ENCODE results near the gene RILP.

DNA sequence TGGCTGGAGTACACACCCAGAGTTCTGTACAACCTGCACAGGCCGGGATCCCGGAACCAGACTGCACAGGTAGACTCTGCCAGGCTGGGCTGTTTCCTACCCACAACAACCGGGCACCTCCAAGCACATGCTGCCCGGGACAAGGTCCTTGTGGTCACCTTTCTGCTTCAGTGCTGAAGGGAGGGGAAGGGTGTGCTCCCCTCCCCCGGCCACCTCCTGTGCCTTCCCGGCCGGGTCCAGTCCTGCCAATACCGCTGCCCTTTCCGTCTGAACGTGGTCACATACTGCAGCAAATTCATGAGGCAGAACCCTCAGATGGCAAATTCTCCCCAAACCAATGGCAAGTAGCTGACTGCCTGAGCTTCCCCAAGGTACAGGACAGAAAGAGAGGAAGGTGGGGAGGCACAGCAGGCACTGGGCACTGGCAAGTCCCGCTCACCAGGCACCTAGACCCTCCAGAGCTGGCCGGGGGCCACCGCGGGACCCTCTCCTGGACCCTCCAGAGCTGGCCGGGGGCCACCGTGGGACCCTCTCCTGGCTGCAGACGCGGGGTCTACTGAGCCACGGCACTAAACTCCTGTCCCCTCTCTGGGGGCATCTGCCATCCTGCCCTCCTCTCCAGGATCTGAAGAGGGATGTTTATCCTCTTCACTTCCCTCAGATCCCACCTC is 43.9 kb downstream of the RILP start:
- TF ChIP-seq SREBF2 (IDR thresholded peaks at IDR 0.05) = no peak
- TF ChIP-seq, protein P1, sequence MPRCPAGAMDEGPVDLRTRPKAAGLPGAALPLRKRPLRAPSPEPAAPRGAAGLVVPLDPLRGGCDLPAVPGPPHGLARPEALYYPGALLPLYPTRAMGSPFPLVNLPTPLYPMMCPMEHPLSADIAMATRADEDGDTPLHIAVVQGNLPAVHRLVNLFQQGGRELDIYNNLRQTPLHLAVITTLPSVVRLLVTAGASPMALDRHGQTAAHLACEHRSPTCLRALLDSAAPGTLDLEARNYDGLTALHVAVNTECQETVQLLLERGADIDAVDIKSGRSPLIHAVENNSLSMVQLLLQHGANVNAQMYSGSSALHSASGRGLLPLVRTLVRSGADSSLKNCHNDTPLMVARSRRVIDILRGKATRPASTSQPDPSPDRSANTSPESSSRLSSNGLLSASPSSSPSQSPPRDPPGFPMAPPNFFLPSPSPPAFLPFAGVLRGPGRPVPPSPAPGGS (IDR thresholded peaks at IDR 0.05) = no peak
- no peak for TF ChIP-seq RARB (CRISPR knock-in tag; IDR thresholded peaks at IDR 0.05)
- TF ChIP-seq POLR2A (IDR thresholded peaks at IDR 0.05; ENCODE audit: low read length) = no peak

Measured in A549 (cell line).